ENCODE measurements around the gene RTRAF.

Gene RTRAF

GRCh38 chr14:51993285-51993920 is 4.1 kb downstream of the RTRAF start:
- no peak overlapping the region for H3K4me3 ChIP-seq (ENCODE audit: low read depth, low read length)

DNA sequence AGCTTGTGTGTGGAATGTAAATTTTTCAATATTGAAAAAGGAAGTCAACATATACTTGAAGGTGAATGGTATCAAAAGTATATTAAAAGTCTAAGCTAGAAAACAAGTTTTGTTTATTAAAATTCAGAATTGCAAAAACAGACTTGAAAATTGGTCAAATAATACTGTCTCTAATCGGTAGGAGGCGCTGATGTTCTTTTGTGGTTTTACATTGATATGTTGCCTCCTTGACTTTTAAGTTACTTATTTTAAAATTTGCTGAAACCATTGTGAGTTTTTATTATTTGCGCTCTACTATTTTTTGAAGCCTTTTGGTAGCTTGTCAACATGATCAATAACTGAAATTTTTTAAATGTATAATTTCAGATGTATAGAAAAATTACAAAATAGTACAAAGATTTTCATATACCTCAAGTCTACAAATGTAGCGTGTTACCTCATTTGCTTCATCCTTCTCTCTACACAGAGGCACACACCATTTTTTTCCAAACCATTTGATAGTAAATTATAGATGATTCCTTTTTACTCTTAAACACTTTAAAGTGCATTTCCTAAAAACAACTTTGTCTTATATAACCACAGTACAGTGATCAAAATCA is 6.9 kb downstream of the RTRAF start:
- no peak overlapping the region for H3K4me3 ChIP-seq (ENCODE audit: low read depth, low read length)

- no peak overlapping the region for H3K4me3 ChIP-seq (ENCODE audit: low read depth, low read length)
Observed at GRCh38 chr14:51998348-51998747, 9.0 kb downstream of the RTRAF start.

- H3K4me3 ChIP-seq (ENCODE audit: low read depth, low read length): no peak overlapping the region
Observed at GRCh38 chr14:51999084-51999483, 9.7 kb downstream of the RTRAF start.

DNA sequence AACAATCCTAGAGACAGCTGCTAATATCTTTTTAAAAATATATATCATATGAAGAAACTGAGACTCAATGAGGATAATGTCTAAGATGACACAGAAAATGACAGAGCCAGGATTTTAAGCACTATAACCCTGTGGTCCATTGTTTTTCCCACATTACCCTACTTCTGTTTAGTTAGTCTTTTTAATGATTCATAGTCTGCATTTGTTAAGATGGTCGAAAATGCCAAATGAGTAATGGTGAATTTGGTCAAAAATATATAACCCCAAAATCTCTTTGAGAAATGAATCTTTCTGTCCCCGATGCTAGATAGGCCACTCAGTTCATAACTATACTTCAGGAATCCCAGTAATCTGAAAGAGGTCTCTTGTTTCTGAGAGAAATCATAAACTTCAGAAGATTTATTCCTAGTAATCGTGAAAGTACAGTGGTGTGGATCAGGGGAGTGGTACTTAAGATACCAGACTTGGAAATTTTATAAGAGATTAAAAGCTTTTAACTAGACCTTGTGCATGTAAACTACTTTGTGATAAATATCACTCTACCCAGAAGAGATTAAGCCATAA is 10.8 kb downstream of the RTRAF start:
- H3K4me3 ChIP-seq (ENCODE audit: low read depth, low read length): no peak overlapping the region

- H3K4me3 ChIP-seq (ENCODE audit: low read depth, low read length): no peak overlapping the region
Observed at GRCh38 chr14:52000696-52001095, 11.3 kb downstream of the RTRAF start.

- no peak overlapping the region for H3K4me3 ChIP-seq (ENCODE audit: low read depth, low read length)
Observed at GRCh38 chr14:52002542-52002941, 13.2 kb downstream of the RTRAF start.

DNA sequence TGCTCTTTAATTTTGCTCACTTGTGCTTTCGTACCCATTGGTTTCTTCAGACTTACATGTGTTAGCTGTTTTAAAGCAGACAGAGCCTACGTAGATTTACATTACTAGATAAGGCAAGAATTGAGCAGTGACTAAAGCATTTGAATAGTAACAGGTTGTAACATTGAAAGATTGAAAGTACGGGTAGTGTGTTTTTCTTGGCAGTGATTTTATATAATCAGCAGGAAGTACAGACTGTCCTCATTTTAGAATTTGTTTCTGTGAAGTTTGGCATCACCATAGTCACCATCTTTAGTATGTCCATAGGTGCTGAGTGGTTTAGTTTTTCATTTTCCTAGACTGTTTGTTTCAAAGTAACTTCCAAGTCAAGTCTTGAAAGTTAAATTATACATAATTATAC is 14.0 kb downstream of the RTRAF start:
- no peak overlapping the region for H3K4me3 ChIP-seq (ENCODE audit: low read depth, low read length)

- no peak overlapping the region for H3K4me3 ChIP-seq (ENCODE audit: low read depth, low read length)
Observed at GRCh38 chr14:52005625-52006024, 16.3 kb downstream of the RTRAF start.

DNA sequence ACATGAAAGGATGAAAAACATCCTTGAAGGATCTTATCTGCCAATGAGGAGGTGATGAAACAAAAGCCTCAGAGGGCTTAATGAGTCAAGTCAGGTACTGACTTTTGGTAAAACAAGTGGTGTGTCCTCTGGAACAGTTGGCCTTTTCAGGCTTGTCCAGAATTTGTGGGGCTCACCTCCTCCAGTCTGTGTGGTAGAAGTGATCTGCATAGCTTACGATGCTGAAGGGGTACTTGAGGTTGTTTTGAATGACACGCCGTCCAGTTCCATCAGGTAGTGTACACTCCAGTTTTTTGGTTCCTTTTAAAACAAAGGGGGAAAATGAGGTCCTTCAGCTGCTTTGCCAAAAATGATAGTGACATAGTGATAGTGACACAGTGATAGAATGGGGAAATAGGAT is 17.0 kb downstream of the RTRAF start:
- no peak overlapping the region for H3K4me3 ChIP-seq (ENCODE audit: low read depth, low read length)

GRCh38 chr14:52007211-52007610 is 17.9 kb downstream of the RTRAF start:
- H3K4me3 ChIP-seq (ENCODE audit: low read depth, low read length): no peak overlapping the region

DNA sequence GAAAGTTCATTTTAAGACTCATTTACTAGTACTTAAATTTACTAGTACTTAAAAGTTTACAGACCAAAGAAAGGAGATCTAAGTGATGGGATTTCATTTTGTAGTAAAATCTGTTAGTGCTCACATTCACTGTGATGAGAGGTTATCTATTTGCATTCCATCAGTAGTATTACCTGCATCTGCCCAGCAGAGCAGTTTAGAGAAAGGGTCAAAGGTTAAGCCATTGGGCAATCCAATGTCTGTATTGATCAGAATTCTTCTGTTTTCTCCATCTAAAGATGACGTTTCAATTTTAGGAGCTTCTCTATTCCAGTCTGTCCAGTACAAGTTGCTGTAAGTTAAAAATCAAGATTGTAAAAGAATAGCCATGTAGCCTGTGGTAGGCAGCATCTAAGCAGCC is 18.3 kb downstream of the RTRAF start:
- no peak overlapping the region for H3K4me3 ChIP-seq (ENCODE audit: low read depth, low read length)

- no peak overlapping the region for H3K4me3 ChIP-seq (ENCODE audit: low read depth, low read length)
Observed at GRCh38 chr14:52008136-52008535, 18.8 kb downstream of the RTRAF start.

DNA sequence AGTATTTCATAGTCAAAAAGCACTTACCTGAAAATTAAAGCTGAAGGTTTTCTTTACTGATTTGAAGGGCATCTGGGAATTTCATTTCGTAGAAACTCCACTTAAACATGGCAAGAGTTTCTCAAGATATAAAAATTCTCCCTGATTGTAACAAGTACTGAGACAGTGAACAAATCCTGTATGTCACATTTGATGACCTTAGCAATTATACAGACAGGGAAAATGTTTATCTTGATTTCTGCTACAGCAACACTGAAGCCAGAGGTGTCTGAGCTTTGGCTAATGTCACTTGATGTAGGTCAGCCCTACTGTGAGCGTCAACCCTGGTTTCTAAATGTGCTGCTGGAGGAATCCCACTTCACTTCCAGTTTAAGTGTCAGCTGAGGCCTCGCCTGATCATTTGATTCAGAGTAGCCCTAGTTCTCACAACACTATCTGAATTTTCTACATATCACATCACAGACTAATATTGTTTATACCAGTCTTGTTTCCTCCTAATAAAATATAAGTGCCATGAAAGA is 20.9 kb downstream of the RTRAF start:
- no peak overlapping the region for H3K4me3 ChIP-seq (ENCODE audit: low read depth, low read length)

- H3K4me3 ChIP-seq (ENCODE audit: low read depth, low read length): no peak overlapping the region
Observed at GRCh38 chr14:52011523-52011922, 22.2 kb downstream of the RTRAF start.

- H3K4me3 ChIP-seq (ENCODE audit: low read depth, low read length): no peak overlapping the region
Observed at GRCh38 chr14:52012635-52013034, 23.3 kb downstream of the RTRAF start.

- no peak overlapping the region for H3K4me3 ChIP-seq (ENCODE audit: low read depth, low read length)
Observed at GRCh38 chr14:52013984-52014600, 24.7 kb downstream of the RTRAF start.

DNA sequence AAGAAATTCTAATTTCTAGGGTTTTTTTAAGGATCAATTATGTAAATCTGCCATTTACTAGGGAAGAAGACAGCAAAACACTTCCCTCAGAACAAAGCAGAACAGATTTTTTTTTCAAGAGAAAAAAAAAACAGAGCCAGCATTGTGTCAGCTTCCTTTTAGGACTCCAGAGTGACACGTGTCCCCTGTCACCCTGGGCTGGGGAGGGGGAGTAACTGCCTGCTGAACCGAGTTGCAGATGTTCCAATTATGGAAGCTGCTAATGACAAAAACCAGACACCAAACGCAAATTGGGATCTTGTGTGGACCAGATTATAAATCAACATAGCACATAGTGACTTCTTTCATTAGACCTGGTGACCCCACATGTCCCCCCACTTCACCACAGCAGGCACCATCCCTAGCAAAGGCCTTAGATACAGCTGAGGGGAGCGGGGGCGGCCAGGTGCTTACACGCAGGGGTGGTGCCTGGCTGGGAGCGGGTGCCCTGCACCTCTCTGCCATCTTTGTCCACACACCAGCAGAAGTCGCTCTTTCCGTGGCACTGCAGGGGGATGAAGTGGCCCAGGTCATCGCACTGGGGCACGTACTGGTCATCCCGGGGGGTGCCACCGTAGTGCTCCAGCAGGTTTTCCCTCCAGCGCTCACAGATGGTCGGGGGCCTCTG is 25.4 kb downstream of the RTRAF start:
- no peak overlapping the region for H3K4me3 ChIP-seq (ENCODE audit: low read depth, low read length)

- H3K4me3 ChIP-seq (ENCODE audit: low read depth, low read length): no peak overlapping the region
Observed at GRCh38 chr14:52015411-52016030, 26.2 kb downstream of the RTRAF start.

DNA sequence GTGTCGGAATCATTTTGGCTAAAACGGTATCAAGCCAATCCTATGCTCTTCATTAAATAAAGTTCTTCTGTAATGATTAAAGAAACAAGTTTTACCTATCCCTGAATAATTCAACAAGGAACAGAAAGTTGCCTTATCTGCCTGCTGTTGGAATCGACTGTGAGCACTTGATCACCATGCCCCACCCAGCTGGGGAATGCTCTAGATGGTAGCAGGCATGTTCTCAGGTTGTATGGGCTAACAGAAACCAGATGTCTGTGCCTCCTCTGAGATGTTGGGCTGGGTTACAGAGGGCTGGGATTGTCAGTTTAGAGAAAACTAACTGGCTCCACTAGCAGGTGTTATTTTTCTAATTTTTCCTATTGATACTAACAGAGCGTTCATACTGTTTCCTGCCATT is 28.9 kb downstream of the RTRAF start:
- no peak overlapping the region for H3K4me3 ChIP-seq (ENCODE audit: low read depth, low read length)

GRCh38 chr14:52018970-52019369 is 29.6 kb downstream of the RTRAF start:
- no peak overlapping the region for H3K4me3 ChIP-seq (ENCODE audit: low read depth, low read length)

Data from iPS-11a (cell line).